ENCODE data around the gene KRT28. TPM values are rescaled to one million over a fixed set of nuclear protein-coding genes. Genes with fewer than 3 reads are reported as not detected.
A peak's percentile ranks its signal among the peaks of the same experiment; 100 is the strongest.

Gene KRT28
- total RNA-seq, 1 donor: not detected

DNA sequence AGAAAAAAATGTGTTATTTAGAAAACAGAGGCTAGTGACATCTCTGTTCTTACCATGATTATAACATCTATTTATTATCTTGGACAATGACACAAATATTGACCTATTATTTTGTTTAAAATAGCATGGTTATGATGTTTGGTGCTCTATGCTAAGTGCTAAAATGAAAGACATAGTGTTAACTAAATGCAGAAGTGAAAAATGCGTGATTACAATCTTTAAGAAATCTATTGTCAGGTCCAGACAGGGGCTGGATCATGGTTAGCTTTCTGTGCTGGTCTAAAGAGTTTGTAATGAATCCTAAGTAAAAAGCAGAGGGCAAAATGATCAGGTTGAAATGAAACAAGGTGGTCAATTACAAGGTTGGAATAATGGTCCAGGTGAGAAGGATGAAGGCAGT is 622 bp upstream of the KRT28 start:
- no peak for DNase-seq (ENCODE audit: low read depth)
- no peak overlapping the region for H3K4me3 ChIP-seq (ENCODE audit: low read depth, low read length)
- TF ChIP-seq, protein P1, sequence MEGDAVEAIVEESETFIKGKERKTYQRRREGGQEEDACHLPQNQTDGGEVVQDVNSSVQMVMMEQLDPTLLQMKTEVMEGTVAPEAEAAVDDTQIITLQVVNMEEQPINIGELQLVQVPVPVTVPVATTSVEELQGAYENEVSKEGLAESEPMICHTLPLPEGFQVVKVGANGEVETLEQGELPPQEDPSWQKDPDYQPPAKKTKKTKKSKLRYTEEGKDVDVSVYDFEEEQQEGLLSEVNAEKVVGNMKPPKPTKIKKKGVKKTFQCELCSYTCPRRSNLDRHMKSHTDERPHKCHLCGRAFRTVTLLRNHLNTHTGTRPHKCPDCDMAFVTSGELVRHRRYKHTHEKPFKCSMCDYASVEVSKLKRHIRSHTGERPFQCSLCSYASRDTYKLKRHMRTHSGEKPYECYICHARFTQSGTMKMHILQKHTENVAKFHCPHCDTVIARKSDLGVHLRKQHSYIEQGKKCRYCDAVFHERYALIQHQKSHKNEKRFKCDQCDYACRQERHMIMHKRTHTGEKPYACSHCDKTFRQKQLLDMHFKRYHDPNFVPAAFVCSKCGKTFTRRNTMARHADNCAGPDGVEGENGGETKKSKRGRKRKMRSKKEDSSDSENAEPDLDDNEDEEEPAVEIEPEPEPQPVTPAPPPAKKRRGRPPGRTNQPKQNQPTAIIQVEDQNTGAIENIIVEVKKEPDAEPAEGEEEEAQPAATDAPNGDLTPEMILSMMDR (IDR thresholded peaks at IDR 0.05; ENCODE audit: insufficient read depth, low read depth, low read length): no peak

DNA sequence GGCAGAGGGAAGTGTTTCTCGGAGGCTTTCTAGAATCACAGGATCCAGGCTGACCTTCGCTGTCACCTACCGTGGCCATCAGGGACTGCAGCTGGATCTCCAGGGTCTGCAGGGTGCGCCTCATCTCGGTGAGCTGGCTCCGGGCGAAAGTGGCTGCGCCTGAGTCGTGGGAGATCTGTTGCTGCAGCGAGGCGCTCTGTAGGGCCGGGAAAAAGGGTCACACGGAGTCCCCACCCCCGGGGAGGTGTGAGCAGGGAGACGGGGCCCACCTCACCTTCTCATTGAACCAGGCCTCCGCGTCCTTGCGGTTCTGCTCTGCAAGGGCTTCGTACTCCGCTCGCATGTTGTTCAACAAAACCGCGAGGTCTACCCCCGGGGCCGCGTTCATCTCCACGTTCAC is 2.9 kb downstream of the KRT28 start:
- H3K4me3 ChIP-seq (ENCODE audit: low read depth, low read length): no peak overlapping the region
- TF ChIP-seq, protein P1 (IDR thresholded peaks at IDR 0.05; ENCODE audit: insufficient read depth, low read depth, low read length): no peak
- no peak for DNase-seq (ENCODE audit: low read depth)

DNA sequence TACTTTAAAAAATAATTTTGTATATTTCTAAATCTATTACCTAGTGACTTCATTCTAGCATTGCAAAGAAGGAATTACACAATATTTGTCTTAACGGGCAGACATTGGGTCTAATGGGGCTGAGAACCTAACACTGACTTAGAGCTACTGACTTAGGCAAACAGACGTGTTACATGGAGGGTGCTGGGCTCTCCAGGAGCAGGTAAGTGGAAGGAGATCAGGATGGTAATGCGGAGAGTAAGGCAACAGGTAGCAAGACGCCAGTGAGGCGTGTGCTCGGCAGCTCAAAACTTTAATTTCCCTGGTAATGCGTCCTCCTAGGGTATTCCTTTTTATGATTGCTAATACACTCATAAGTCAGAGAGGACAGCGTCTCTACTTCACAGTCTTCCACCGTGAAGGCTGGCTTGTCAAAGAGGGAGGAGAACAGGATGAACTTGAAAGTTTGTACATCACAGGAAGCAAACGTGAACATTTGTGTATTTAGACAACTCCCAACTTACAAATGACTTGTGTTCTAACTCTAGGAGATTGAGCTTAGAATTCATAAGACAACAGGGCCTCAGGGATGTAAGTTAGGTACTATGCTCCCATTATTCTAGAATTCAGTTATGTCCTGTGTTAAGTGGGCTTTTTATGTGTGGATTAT is 4.6 kb downstream of the KRT28 start:
- no peak for DNase-seq (ENCODE audit: low read depth)
- H3K4me3 ChIP-seq (ENCODE audit: low read depth, low read length): no peak overlapping the region
- TF ChIP-seq, protein P1 (IDR thresholded peaks at IDR 0.05; ENCODE audit: insufficient read depth, low read depth, low read length): no peak

DNA sequence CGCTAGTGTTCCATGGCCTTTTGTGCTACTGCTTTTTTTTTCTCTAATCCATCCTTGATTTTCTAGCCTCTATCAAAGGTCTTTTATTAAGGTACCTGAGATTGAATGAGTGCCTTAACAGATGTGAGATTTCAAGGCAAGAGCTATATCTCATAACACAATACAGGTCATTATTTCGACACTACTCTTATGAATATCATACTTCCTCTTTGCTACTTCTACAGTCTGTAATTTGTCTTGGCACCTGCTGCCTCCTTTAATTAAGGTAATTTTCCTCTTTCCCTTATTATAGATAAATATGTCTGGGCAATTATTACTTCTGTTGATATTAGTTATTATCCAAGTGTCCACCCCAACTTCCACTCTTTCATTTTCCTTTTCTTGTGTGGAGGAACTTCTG is 5.3 kb downstream of the KRT28 start:
- H3K4me3 ChIP-seq (ENCODE audit: low read depth, low read length): no peak overlapping the region
- TF ChIP-seq, protein P1 (IDR thresholded peaks at IDR 0.05; ENCODE audit: insufficient read depth, low read depth, low read length): no peak

DNA sequence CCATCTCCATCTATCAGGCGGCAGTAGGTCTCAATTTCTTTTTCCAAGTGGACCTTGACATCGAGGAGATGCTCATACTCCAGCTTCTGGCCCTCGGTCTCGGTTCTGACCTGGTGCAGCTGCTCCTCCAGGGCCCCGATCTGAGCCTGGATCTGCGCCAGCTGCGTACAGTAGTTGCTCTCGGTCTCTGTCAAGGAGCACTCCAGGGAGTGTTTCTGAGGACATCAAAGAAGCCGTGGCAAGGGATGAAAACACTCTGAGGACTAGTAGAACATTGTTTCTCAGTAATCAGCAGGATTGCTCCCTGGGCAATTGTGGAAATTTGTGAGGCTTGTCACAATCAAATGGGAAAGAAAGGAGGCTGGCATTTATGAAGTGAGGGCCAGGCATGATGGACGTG is 5.9 kb downstream of the KRT28 start:
- TF ChIP-seq, protein P1 (IDR thresholded peaks at IDR 0.05; ENCODE audit: insufficient read depth, low read depth, low read length): no peak
- no peak for DNase-seq (ENCODE audit: low read depth)
- no peak overlapping the region for H3K4me3 ChIP-seq (ENCODE audit: low read depth, low read length)

More for the DNA sequence above, 5.3 kb downstream of the KRT28 start:
- no peak for DNase-seq (ENCODE audit: low read depth)

DNA sequence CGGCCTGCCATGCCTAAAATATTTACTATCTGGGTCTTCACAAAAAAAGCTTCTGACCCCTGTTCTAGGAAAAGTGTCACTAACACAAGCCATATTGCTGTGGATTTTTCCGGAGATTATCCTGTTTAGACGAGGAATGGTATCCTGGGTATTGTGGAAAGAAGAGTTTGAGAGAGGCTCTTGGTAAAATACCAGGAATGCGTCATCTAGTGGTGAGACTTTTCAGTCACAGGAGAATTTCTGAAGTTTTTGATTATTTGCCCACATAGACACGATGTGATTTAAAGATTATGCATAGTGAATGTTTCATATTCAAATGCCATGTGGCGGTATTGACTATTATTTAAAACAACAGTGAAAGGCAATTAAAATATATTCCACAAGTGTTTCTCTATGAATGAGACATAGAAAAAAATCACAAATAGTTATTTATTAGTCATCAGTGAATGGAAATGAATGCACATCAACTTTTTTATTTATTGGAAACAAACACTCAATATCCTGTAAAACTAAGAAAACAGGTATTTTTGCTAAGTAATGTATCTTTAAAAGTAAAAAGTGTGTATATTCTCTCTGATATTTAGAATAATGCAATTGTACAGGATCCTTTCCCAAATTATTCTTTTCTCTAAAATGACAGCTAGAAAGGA is 7.8 kb downstream of the KRT28 start:
- DNase-seq (ENCODE audit: low read depth): peak; percentile 53
- TF ChIP-seq, protein P1 (IDR thresholded peaks at IDR 0.05; ENCODE audit: insufficient read depth, low read depth, low read length): peak; percentile 68
- no peak overlapping the region for H3K4me3 ChIP-seq (ENCODE audit: low read depth, low read length)

Data from fibroblast of villous mesenchyme (primary cell).